Neural progenitor cell (in vitro differentiated cells): ENCODE data around the gene HSF2BP. TPM values are rescaled to one million over a fixed set of nuclear protein-coding genes. Genes with fewer than 3 reads are reported as not detected.

ENCODE experiments used
- DNase-seq: peaks from one replicate; pipeline ENCODE4 v3.0.0-alpha.2; 2016; ENCODE audit warnings: low spot score
- H2AFZ ChIP-seq: fragments of 200-600 bp; sonication (generic); replicated peaks from 2 replicates; pipeline ENCODE4 v1.6.1; 2016; ENCODE audit warnings: antibody characterized with exemption
- H3F3A ChIP-seq: fragments of 200-600 bp; sonication (generic); 2 replicates; pipeline ENCODE4 v1.6.1; 2016; ENCODE audit warnings: antibody characterized with exemption, low read depth
- H3K27ac ChIP-seq: fragments of 200-600 bp; sonication (generic); 2 replicates; pipeline ENCODE4 v1.5.1; 2016; ENCODE audit warnings: mild to moderate bottlenecking
- H3K27me3 ChIP-seq: fragments of 200-600 bp; sonication (generic); 2 replicates; pipeline ENCODE4 v1.6.1; 2016; ENCODE audit warnings: mild to moderate bottlenecking, moderate library complexity
- H3K36me3 ChIP-seq: fragments of 200-600 bp; sonication (generic); 2 replicates; pipeline ENCODE4 v1.5.1; 2016
- H3K4me1 ChIP-seq: fragments of 200-600 bp; sonication (generic); 2 replicates; pipeline ENCODE4 v1.6.1; 2016; ENCODE audit warnings: mixed run types
- H3K4me2 ChIP-seq: fragments of 200-600 bp; sonication (generic); 2 replicates; pipeline ENCODE4 v1.6.1; 2016
- H3K4me3 ChIP-seq: fragments of 200-600 bp; sonication (generic); 2 replicates; pipeline ENCODE4 v1.5.1; 2016
- H3K79me2 ChIP-seq: fragments of 200-600 bp; sonication (generic); 2 replicates; pipeline ENCODE4 v1.6.1; 2016; ENCODE audit warnings: low read depth
- H3K9ac ChIP-seq: fragments of 200-600 bp; sonication (generic); 2 replicates; pipeline ENCODE4 v1.6.1; 2016
- H3K9me3 ChIP-seq: fragments of 200-600 bp; sonication (generic); 2 replicates; pipeline ENCODE4 v1.5.1; 2016; ENCODE audit warnings: low read depth
- H4K20me1 ChIP-seq: fragments of 200-600 bp; sonication (generic); 2 replicates; pipeline ENCODE4 v1.6.1; 2016; ENCODE audit warnings: low read depth
- H3K27ac Mint-ChIP-seq: 3 replicates; pipeline ENCODE4 v1.8.0; 2021; ENCODE audit warnings: mixed read lengths
- H3K27me3 Mint-ChIP-seq: 2 replicates; pipeline ENCODE4 v1.8.0; 2022; ENCODE audit warnings: low read depth, mild to moderate bottlenecking, inconsistent platforms, moderate library complexity, mixed read lengths; ENCODE audit not compliant: insufficient read depth
- H3K36me3 Mint-ChIP-seq: 3 replicates; pipeline ENCODE4 v1.8.0; 2021; ENCODE audit warnings: mixed read lengths
- H3K4me1 Mint-ChIP-seq: 3 replicates; pipeline ENCODE4 v1.8.0; 2021; ENCODE audit warnings: mixed read lengths
- H3K4me3 Mint-ChIP-seq: 3 replicates; pipeline ENCODE4 v1.8.0; 2021; ENCODE audit warnings: mild to moderate bottlenecking, moderate library complexity, mixed read lengths
- H3K9me3 Mint-ChIP-seq: 3 replicates; pipeline ENCODE4 v1.8.0; 2020; ENCODE audit warnings: mixed read lengths
- EZH2 ChIP-seq: fragments of 200-600 bp; sonication (generic); IDR thresholded peaks from 2 replicates; pipeline ENCODE4 v1.6.1; 2017; ENCODE audit warnings: antibody characterized with exemption, mild to moderate bottlenecking, moderate library complexity
- EZH2phosphoT487 ChIP-seq: fragments of 200-600 bp; sonication (generic); IDR thresholded peaks from 2 replicates; pipeline ENCODE4 v1.6.1; 2017; ENCODE audit warnings: antibody characterized with exemption
- total RNA-seq: library from RNA; depleted of rRNA; stranded (reverse); fragments of >200 nt; gene quantifications from 2 replicates; pipeline ENCODE4 v1.2.3, GENCODE V29; 2015; ENCODE audit warnings: low replicate concordance
- TF ChIP-seq, protein P1 (sequence below): fragments of 200-600 bp; sonication (generic); IDR thresholded peaks from 2 replicates; pipeline ENCODE4 v1.5.1; 2017; ENCODE audit warnings: antibody characterized with exemption, mild to moderate bottlenecking

The HSF2BP gene
- total RNA-seq, 1 donor from 2014 or later: 0.71 TPM

DNA sequence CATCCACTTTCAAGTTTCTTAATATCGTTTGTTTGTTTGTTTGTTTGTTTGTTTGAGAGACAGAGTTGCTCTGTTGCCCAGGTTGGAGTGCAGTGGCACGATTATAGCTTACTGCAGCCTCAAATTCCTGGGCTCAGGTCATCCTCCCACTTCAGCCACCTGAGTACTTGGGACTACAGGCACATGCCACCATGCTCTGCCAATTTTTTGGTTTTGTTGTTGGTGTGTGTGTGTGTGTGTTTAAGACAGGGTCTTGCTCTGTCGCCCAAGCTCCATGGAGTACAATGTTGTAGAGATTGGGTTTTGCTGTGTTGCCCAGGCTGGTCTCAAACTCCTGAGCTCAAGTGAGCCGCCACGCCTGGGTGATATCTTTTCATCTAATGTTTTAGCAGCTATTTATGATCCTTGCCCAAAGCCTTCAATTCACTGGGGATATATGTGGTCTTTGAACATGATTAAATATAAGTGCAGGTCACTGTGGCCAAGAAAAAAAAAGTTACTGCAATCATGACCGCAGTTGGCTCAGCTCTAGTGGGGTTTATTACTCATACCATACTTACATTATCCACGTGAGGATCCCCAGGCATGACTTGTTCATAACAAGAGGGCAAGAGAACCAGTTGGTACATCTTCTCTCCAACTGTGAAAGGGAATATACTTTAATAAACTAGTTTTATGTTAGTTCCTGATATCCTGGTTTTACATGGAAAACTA, 8.1 kb upstream of the HSF2BP start:
- Mint-ChIP-seq H3K27me3 (no peaks in the 10 kb centered on the region), H3K36me3 (peaks cover 36% of the 10 kb centered on the region), H3K4me3 (no peak overlapping the region), H3K27ac (no peak overlapping the region), H3K9me3 (no peaks in the 10 kb centered on the region), H3K4me1 (no peaks in the 10 kb centered on the region)
- Histone ChIP-seq H3K27me3 (no peaks in the 10 kb centered on the region), H4K20me1 (peaks cover 27% of the 10 kb centered on the region), H3K9me3 (no peaks in the 10 kb centered on the region), H3K4me2 (no peak overlapping the region), H3K9ac (no peak overlapping the region), H2AFZ (no peak overlapping the region), H3F3A (no peaks in the 10 kb centered on the region), H3K27ac (no peak overlapping the region), H3K36me3 (peaks cover 3% of the 10 kb centered on the region), H3K79me2 (peaks cover 85% of the 10 kb centered on the region), H3K4me1 (no peaks in the 10 kb centered on the region), H3K4me3 (no peak overlapping the region)
- TF ChIP-seq EZH2phosphoT487 (no peak), EZH2 (no peak)
- TF ChIP-seq, protein P1, sequence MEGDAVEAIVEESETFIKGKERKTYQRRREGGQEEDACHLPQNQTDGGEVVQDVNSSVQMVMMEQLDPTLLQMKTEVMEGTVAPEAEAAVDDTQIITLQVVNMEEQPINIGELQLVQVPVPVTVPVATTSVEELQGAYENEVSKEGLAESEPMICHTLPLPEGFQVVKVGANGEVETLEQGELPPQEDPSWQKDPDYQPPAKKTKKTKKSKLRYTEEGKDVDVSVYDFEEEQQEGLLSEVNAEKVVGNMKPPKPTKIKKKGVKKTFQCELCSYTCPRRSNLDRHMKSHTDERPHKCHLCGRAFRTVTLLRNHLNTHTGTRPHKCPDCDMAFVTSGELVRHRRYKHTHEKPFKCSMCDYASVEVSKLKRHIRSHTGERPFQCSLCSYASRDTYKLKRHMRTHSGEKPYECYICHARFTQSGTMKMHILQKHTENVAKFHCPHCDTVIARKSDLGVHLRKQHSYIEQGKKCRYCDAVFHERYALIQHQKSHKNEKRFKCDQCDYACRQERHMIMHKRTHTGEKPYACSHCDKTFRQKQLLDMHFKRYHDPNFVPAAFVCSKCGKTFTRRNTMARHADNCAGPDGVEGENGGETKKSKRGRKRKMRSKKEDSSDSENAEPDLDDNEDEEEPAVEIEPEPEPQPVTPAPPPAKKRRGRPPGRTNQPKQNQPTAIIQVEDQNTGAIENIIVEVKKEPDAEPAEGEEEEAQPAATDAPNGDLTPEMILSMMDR: no peak
- no peak for DNase-seq

GRCh38 chr21:43665879-43666278, 6.6 kb upstream of the HSF2BP start:
- Mint-ChIP-seq H3K36me3 (peaks cover 42% of the 10 kb centered on the region), H3K27me3 (no peaks in the 10 kb centered on the region), H3K9me3 (no peaks in the 10 kb centered on the region), H3K4me1 (peaks cover 10% of the 10 kb centered on the region), H3K27ac (peak overlapping the region; percentile 31), H3K4me3 (no peak overlapping the region)
- TF ChIP-seq EZH2 (no peak), EZH2phosphoT487 (no peak)
- TF ChIP-seq, protein P1: no peak
- no peak overlapping the region for H2AFZ ChIP-seq
- no peak overlapping the region for H3K4me3 ChIP-seq
- peaks cover 5% of the 10 kb centered on the region for H3K4me1 ChIP-seq
- no peak overlapping the region for H3K4me2 ChIP-seq
- no peaks in the 10 kb centered on the region for H3F3A ChIP-seq
- H3K9ac ChIP-seq: no peak overlapping the region
- no peaks in the 10 kb centered on the region for H3K27me3 ChIP-seq
- no peak for DNase-seq
- H3K27ac ChIP-seq: no peak overlapping the region
- peaks cover 3% of the 10 kb centered on the region for H3K36me3 ChIP-seq
- peaks cover 35% of the 10 kb centered on the region for H4K20me1 ChIP-seq
- H3K79me2 ChIP-seq: peaks cover 99% of the 10 kb centered on the region
- no peaks in the 10 kb centered on the region for H3K9me3 ChIP-seq

GRCh38 chr21:43664358-43664757, 5.1 kb upstream of the HSF2BP start:
- H3K79me2 ChIP-seq: peaks cover 99% of the 10 kb centered on the region

More at GRCh38 chr21:43664358-43664757, 5.1 kb upstream of the HSF2BP start:
- Mint-ChIP-seq H3K36me3 (peaks cover 36% of the 10 kb centered on the region), H3K27me3 (peaks cover 3% of the 10 kb centered on the region), H3K4me1 (peaks cover 21% of the 10 kb centered on the region), H3K4me3 (no peak overlapping the region), H3K9me3 (no peaks in the 10 kb centered on the region), H3K27ac (no peak overlapping the region)
- Histone ChIP-seq H3K36me3 (peaks cover 3% of the 10 kb centered on the region), H4K20me1 (peaks cover 44% of the 10 kb centered on the region), H3K27ac (no peak overlapping the region), H3K9me3 (no peaks in the 10 kb centered on the region), H3F3A (peaks cover 6% of the 10 kb centered on the region), H3K27me3 (no peaks in the 10 kb centered on the region), H2AFZ (no peak overlapping the region), H3K9ac (no peak overlapping the region), H3K4me2 (no peak overlapping the region), H3K4me3 (no peak overlapping the region), H3K4me1 (peaks cover 11% of the 10 kb centered on the region)
- TF ChIP-seq, protein P1: no peak
- TF ChIP-seq EZH2phosphoT487 (no peak), EZH2 (no peak)
- DNase-seq: no peak
